GM21447 (cell line): Measurements from ENCODE around the gene COL20A1.

Experiments used
- ATAC-seq: cut with Tn5 transposase; IDR thresholded peaks from one replicate; pipeline ENCODE4 v1.9.1; 2021; ENCODE audit not compliant: unreplicated experiment

The COL20A1 gene

GRCh38 chr20:63307538-63308217, 14.7 kb downstream of the COL20A1 start:
- ATAC-seq, result no peak

GRCh38 chr20:63308218-63308911, 15.4 kb downstream of the COL20A1 start:
- no peak for ATAC-seq

- no peak for ATAC-seq
These were observed 16.5 kb downstream of the COL20A1 start for GRCh38 chr20:63309261-63310071.

GRCh38 chr20:63310265-63310991, 17.4 kb downstream of the COL20A1 start:
- no peak for ATAC-seq

- ATAC-seq, result no peak
These were observed 18.3 kb downstream of the COL20A1 start for GRCh38 chr20:63311186-63311832.

- no peak for ATAC-seq
These were observed 18.9 kb downstream of the COL20A1 start for GRCh38 chr20:63311833-63312243.

- no peak for ATAC-seq
These were observed 19.3 kb downstream of the COL20A1 start for GRCh38 chr20:63312273-63312672.

- ATAC-seq, result no peak
These were observed 19.8 kb downstream of the COL20A1 start for GRCh38 chr20:63312690-63313348.

GRCh38 chr20:63313349-63314014, 20.5 kb downstream of the COL20A1 start:
- ATAC-seq, result no peak

GRCh38 chr20:63314015-63314471, 21.1 kb downstream of the COL20A1 start:
- ATAC-seq, result no peak

GRCh38 chr20:63314566-63315239, 21.7 kb downstream of the COL20A1 start:
- no peak for ATAC-seq

- ATAC-seq, result no peak
These were observed 22.3 kb downstream of the COL20A1 start for GRCh38 chr20:63315240-63315689.

- no peak for ATAC-seq
These were observed 22.9 kb downstream of the COL20A1 start for GRCh38 chr20:63315731-63316491.

GRCh38 chr20:63316502-63316921, 23.5 kb downstream of the COL20A1 start:
- ATAC-seq, result no peak

- ATAC-seq, result no peak
These were observed 24.1 kb downstream of the COL20A1 start for GRCh38 chr20:63317061-63317460.

GRCh38 chr20:63317601-63318291, 24.8 kb downstream of the COL20A1 start:
- ATAC-seq, result no peak

- ATAC-seq, result no peak
These were observed 25.6 kb downstream of the COL20A1 start for GRCh38 chr20:63318391-63319163.
